ENCODE results near the gene GPR27.

GRCh38 chr3:71800023-71800422 lies 46.4 kb downstream of the GPR27 start:
- TF ChIP-seq CTCF (tag by site-specific recombination; IDR thresholded peaks at IDR 0.05) = no peak
- TF ChIP-seq ZNF274 (IDR thresholded peaks at IDR 0.05; ENCODE audit: low read length) = no peak
- TF ChIP-seq ZNF274 (tag by site-specific recombination; IDR thresholded peaks at IDR 0.05; ENCODE audit: borderline replicate concordance) = no peak
- no peak for TF ChIP-seq ZBTB49 (tag by site-specific recombination; IDR thresholded peaks at IDR 0.05; ENCODE audit: low read depth)

Data from HEK293 (cell line).